Spleen (tissue), 11 donors: ENCODE results near the gene TYRO3. TPM values are rescaled to one million over a fixed set of nuclear protein-coding genes. Genes with fewer than 3 reads are reported as not detected.

Experiments
- DNase-seq: peaks from one replicate; pipeline ENCODE4 v3.0.0-alpha.2; 2020
- H3K27ac ChIP-seq, 8 donors: fragments of 200-600 bp; sonication (generic) in 7 of 8; 1 replicate in 4 of 8; 2 replicates in 4 of 8; pipeline versions ENCODE4 v1.5.0 to v1.8.0; 2016 to 2021; ENCODE audit warnings: inconsistent platforms in 4 of 8, mild to moderate bottlenecking in 4 of 8, moderate library complexity in 1 of 8
- H3K27me3 ChIP-seq, 7 donors: fragments of 200-600 bp; sonication (generic) in 6 of 7; replicated peaks in 1 of 7; 1 replicate in 4 of 7; 2 replicates in 3 of 7; pipeline versions ENCODE4 v1.5.0 to v1.8.0; 2016 to 2021; ENCODE audit warnings: inconsistent platforms in 3 of 7, mild to moderate bottlenecking in 1 of 7
- H3K36me3 ChIP-seq, 6 donors: fragments of 200-600 bp; sonication (generic) in 5 of 6; 1 replicate in 4 of 6; 2 replicates in 2 of 6; pipeline versions ENCODE4 v1.5.0 to v1.8.0; 2016 to 2021; ENCODE audit warnings: inconsistent platforms in 2 of 6
- H3K4me1 ChIP-seq, 6 donors: fragments of 200-600 bp; sonication (generic) in 5 of 6; 1 replicate in 3 of 6; 2 replicates in 3 of 6; pipeline versions ENCODE4 v1.5.0 to v1.8.0; 2016 to 2021; ENCODE audit warnings: inconsistent platforms in 3 of 6
- H3K4me3 ChIP-seq, 8 donors: fragments of 200-600 bp; sonication (generic) in 7 of 8; 1 replicate in 4 of 8; 2 replicates in 4 of 8; pipeline versions ENCODE4 v1.5.0 to v1.8.0; 2016 to 2021; ENCODE audit warnings: inconsistent platforms in 4 of 8, mild to moderate bottlenecking in 4 of 8, moderate library complexity in 2 of 8
- H3K9me3 ChIP-seq, 8 donors: fragments of 200-600 bp; sonication (generic) in 7 of 8; 1 replicate in 4 of 8; 2 replicates in 4 of 8; pipeline versions ENCODE4 v1.5.0 to v1.8.0; 2016 to 2021; ENCODE audit warnings: inconsistent platforms in 4 of 8
- POLR2A ChIP-seq, 3 donors: fragments of 450-650 bp; IDR thresholded peaks; one replicate each; pipeline ENCODE4 v1.5.1; 2017; ENCODE audit warnings: antibody characterized with exemption in 3 of 3, mild to moderate bottlenecking in 1 of 3
- POLR2AphosphoS5 ChIP-seq, 3 donors: sonication (generic); formaldehyde crosslinking; IDR thresholded peaks; one replicate each; pipeline ENCODE4 v1.5.1; 2017; ENCODE audit warnings: antibody characterized with exemption in 3 of 3
- WGBS, 5 donors: extraction: QIAGEN DNeasy Blood & Tissue Kit in 3 of 5; methylation state at CpG; one replicate each; pipeline versions ENCODE4 v1.1.5 to v1.1.7; 2013 to 2018; 5-methylcytosine and 5-hydroxymethylcytosine counted together
- intact Hi-C: fragments of 100-400 bp; cut with DNase I; formaldehyde crosslinking; loops from one replicate; pipeline ENCODE4 v1.15.0; 2023; ENCODE audit warnings: low total_unique reads
- polyA plus RNA-seq, 3 donors: library from polyadenylated mRNA; stranded (reverse); fragments of 200-250 nt; gene quantifications; one replicate each; pipeline ENCODE4 v1.2.1, GENCODE V29; 2013
- total RNA-seq, 7 donors: library from RNA; depleted of rRNA in 3 of 7; stranded (reverse); fragments of >200 nt in 3 of 7; fragmentation: NEBNext Ultra II Directional in 4 of 7; extraction: Animal tissue kit (Norgen Biotek cat#: 25700) in 4 of 7; gene quantifications; one replicate each; pipeline versions ENCODE4 v1.1.0 to v1.2.1, GENCODE V29; 2016 to 2021
- TF ChIP-seq, protein P1 (sequence below), 11 experiments: fragments of 200-600 bp in 7 of 11; fragments of 450-650 bp in 4 of 11; sonication (generic) in 4 of 11; IDR thresholded peaks in 8 of 11; conservative IDR thresholded peaks in 3 of 11; 1 replicate in 7 of 11; 2 replicates in 4 of 11; pipeline versions ENCODE4 v1.4.0 to v1.8.0; 2016 to 2021; ENCODE audit warnings: antibody characterized with exemption in 11 of 11, inconsistent platforms in 4 of 11, mild to moderate bottlenecking in 1 of 11
- donor health status: healthy with polysubstance abuse.
- donor health status: DM: no; HTN: no; CAD: no; lungs with moderate emphysema.
- donor health status: DM: no; HTN: no; CAD: no.
- donor health status: Bipolar disorder and iron deficiency.
- donor health status: healthy.
- donor health status: DM: no; HTN: no; CAD: no.
- donor health status: DM: yes; HTN: yes; CAD: no.

Gene TYRO3
- total and polyA plus RNA-seq, 10 donors = 2.6 to 36.2 (median 19.4) TPM

DNA sequence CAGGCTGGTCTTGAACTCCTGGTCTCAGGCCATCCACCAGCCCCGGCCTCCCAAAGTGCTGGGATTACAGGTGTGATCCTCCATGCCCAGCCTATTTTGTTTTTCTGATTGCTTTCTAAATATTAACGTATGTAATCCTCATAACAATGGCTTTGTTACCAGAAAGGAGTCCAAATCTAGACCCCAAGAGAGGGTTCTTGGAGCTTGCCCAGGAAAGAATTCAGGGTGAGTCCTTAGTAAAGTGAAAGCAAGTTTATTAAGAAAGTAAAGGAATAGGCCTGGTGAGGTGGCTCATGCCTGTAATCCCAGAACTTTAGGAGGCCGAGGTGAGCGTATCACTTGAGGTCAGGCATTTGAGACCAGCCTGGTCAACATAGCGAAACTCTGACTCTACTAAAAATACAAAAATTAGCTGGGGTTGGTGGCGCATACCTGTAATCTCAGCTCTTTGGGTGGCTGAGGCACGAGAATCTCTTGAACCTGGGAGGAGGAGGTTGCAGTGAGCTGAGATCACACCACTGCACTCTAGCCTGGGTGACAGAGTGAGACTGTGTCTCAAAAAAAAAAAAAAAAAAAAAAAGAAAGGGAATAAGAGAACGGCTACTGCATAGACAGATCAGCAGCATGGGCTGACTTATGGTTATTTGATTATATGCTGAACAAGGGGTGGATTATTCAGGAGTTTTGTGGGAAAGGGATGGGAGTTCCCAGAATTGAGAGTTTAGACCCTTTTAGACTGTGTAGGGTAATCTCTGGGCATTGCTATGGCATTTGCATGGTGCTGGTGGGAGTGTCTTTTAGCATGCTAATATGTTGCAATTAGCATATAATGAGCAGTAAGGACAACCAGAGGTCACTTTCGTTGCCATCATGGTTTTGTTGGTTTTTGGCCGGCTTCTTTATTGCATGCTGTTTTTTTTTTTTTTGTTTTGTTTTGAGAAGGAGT, 36.1 kb downstream of the TYRO3 start:
- no peak overlapping the region for H3K27ac ChIP-seq

GRCh38 chr15:41596972-41597371, 38.0 kb downstream of the TYRO3 start:
- H3K4me1 ChIP-seq = no peaks in the 10 kb centered on the region
- no peaks in the 10 kb centered on the region for H3K9me3 ChIP-seq
- H3K4me3 ChIP-seq = no peak overlapping the region
- 80 to 94% (median 87%) methylated on average over 4 of the region's 4 CpGs for WGBS, 5 donors
- intact Hi-C loops = no loop called here
- TF ChIP-seq POLR2A (IDR thresholded peaks at IDR 0.05) (no peak), POLR2AphosphoS5 (IDR thresholded peaks at IDR 0.05) (no peak)
- TF ChIP-seq, protein P1, sequence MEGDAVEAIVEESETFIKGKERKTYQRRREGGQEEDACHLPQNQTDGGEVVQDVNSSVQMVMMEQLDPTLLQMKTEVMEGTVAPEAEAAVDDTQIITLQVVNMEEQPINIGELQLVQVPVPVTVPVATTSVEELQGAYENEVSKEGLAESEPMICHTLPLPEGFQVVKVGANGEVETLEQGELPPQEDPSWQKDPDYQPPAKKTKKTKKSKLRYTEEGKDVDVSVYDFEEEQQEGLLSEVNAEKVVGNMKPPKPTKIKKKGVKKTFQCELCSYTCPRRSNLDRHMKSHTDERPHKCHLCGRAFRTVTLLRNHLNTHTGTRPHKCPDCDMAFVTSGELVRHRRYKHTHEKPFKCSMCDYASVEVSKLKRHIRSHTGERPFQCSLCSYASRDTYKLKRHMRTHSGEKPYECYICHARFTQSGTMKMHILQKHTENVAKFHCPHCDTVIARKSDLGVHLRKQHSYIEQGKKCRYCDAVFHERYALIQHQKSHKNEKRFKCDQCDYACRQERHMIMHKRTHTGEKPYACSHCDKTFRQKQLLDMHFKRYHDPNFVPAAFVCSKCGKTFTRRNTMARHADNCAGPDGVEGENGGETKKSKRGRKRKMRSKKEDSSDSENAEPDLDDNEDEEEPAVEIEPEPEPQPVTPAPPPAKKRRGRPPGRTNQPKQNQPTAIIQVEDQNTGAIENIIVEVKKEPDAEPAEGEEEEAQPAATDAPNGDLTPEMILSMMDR (IDR thresholded peaks at IDR 0.05 in 8 of 11, conservative IDR thresholded peaks at IDR 0.05 in 3 of 11) = no peak
- H3K27ac ChIP-seq = no peak overlapping the region
- H3K27me3 ChIP-seq = peaks cover 0 to 5% (median 0%) of the 10 kb centered on the region in 7 donors
- no peak for DNase-seq
- H3K36me3 ChIP-seq = no peaks in the 10 kb centered on the region

More for the DNA sequence above, 36.1 kb downstream of the TYRO3 start:
- no peak for DNase-seq
- TF ChIP-seq POLR2AphosphoS5 (IDR thresholded peaks at IDR 0.05) (no peak), POLR2A (IDR thresholded peaks at IDR 0.05) (no peak)
- TF ChIP-seq, protein P1 (IDR thresholded peaks at IDR 0.05 in 8 of 11, conservative IDR thresholded peaks at IDR 0.05 in 3 of 11) = no peak
- no peaks in the 10 kb centered on the region for H3K36me3 ChIP-seq
- H3K4me1 ChIP-seq = no peaks in the 10 kb centered on the region
- WGBS, 5 donors = 80 to 93% (median 85%) methylated on average over 10 of the region's 10 CpGs
- H3K27me3 ChIP-seq = peaks cover 0 to 5% (median 0%) of the 10 kb centered on the region in 7 donors
- no peaks in the 10 kb centered on the region for H3K9me3 ChIP-seq
- intact Hi-C loops = no loop called here
- H3K4me3 ChIP-seq = no peak overlapping the region

- TF ChIP-seq POLR2A (IDR thresholded peaks at IDR 0.05) = no peak
- TF ChIP-seq POLR2AphosphoS5 (IDR thresholded peaks at IDR 0.05) = no peak
- TF ChIP-seq, protein P1 (IDR thresholded peaks at IDR 0.05 in 8 of 11, conservative IDR thresholded peaks at IDR 0.05 in 3 of 11) = no peak
- WGBS, 5 donors = 93 to 98% (median 95%) methylated on average over 5 of the region's 5 CpGs
- Histone ChIP-seq H3K27me3 (peaks cover 0 to 5% (median 0%) of the 10 kb centered on the region in 7 donors), H3K9me3 (no peaks in the 10 kb centered on the region), H3K4me3 (no peak overlapping the region), H3K27ac (no peak overlapping the region), H3K4me1 (no peaks in the 10 kb centered on the region), H3K36me3 (no peaks in the 10 kb centered on the region)
- intact Hi-C loops = no loop called here
- DNase-seq = no peak
Measured at GRCh38 chr15:41597787-41598186, 38.8 kb downstream of the TYRO3 start.

GRCh38 chr15:41599061-41599460, 40.0 kb downstream of the TYRO3 start:
- Histone ChIP-seq H3K4me3 (no peak overlapping the region), H3K9me3 (no peaks in the 10 kb centered on the region), H3K36me3 (no peaks in the 10 kb centered on the region), H3K27ac (no peak overlapping the region), H3K4me1 (peaks cover 0 to 7% (median 4%) of the 10 kb centered on the region in 6 donors), H3K27me3 (no peaks in the 10 kb centered on the region)
- intact Hi-C loops = no loop called here
- DNase-seq = no peak
- TF ChIP-seq POLR2AphosphoS5 (IDR thresholded peaks at IDR 0.05) = no peak
- 80 to 94% (median 89%) methylated on average over 1 of the region's 1 CpG for WGBS, 5 donors
